ENCODE results near the gene DCX.

The DCX gene

DNA sequence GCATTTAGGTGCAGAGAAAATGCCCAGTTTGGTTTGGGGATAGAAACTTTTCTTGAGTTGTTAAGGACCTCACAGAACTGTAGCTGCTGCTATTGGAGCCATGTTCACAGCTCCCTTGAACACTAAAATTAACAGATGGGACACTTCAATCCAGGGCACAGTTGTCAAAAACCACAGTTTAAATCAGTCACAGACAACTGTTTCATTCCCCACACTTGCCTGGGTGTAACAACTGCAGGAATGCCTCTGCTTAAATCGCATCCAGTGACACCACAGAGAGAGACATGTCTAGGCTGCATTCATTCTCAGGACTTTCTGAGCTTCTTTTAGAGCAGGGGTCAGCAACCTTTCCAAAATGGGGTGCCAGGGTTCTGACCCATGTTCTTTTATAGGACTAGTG is 129.0 kb downstream of the DCX start:
- H3K4me3 ChIP-seq (ENCODE audit: insufficient read depth, low read depth, low read length), result no peak overlapping the region
- no peaks in the 10 kb centered on the region for H3K4me1 ChIP-seq (ENCODE audit: control insufficient read depth, insufficient read depth, low read length)
- 95 to 100% methylated on average over 1 of the region's 1 CpG for WGBS, 2 experiments
- H3K27ac ChIP-seq (ENCODE audit: insufficient read depth, low read depth, low read length, poor library complexity, severe bottlenecking), result no peak overlapping the region
- no peaks in the 10 kb centered on the region for H3K36me3 ChIP-seq (ENCODE audit: control insufficient read depth, insufficient read depth, low read length)
- H3K9me3 ChIP-seq (ENCODE audit: control insufficient read depth, low read length), result no peaks in the 10 kb centered on the region
- no peaks in the 10 kb centered on the region for H3K27me3 ChIP-seq (ENCODE audit: control insufficient read depth, insufficient read depth, low read length, poor library complexity, severe bottlenecking)

- WGBS, 2 experiments, result 92% methylated on average over 6 of the region's 6 CpGs
Measured at GRCh38 chrX:111282139-111282538, 129.9 kb downstream of the DCX start.

GRCh38 chrX:111270339-111270738 is 141.7 kb downstream of the DCX start, which contains the start of gene CAPN6:
Gene CAPN6 (minus strand): TSS chrX:111270483. CDS start chrX:111263936, 6,547 bp downstream.
- no peaks in the 10 kb centered on the region for H3K4me1 ChIP-seq (ENCODE audit: control insufficient read depth, insufficient read depth, low read length)
- WGBS, 2 experiments, result 62 to 73% methylated on average over 8 of the region's 8 CpGs
- no peak within 1 kb of the TSS for H3K4me3 ChIP-seq (ENCODE audit: insufficient read depth, low read depth, low read length)
- no peaks in the 10 kb centered on the region for H3K27me3 ChIP-seq (ENCODE audit: control insufficient read depth, insufficient read depth, low read length, poor library complexity, severe bottlenecking)
- H3K9me3 ChIP-seq (ENCODE audit: control insufficient read depth, low read length), result no peaks in the 10 kb centered on the region
- H3K36me3 ChIP-seq (ENCODE audit: control insufficient read depth, insufficient read depth, low read length), result no peaks in the 10 kb centered on the region
- no peak within 1 kb of the TSS for H3K27ac ChIP-seq (ENCODE audit: insufficient read depth, low read depth, low read length, poor library complexity, severe bottlenecking)

More at GRCh38 chrX:111282139-111282538, 129.9 kb downstream of the DCX start:
- Histone ChIP-seq H3K27me3 (ENCODE audit: control insufficient read depth, insufficient read depth, low read length, poor library complexity, severe bottlenecking) (no peaks in the 10 kb centered on the region), H3K4me1 (ENCODE audit: control insufficient read depth, insufficient read depth, low read length) (no peaks in the 10 kb centered on the region), H3K4me3 (ENCODE audit: insufficient read depth, low read depth, low read length) (no peak overlapping the region), H3K9me3 (ENCODE audit: control insufficient read depth, low read length) (no peaks in the 10 kb centered on the region), H3K27ac (ENCODE audit: insufficient read depth, low read depth, low read length, poor library complexity, severe bottlenecking) (no peak overlapping the region), H3K36me3 (ENCODE audit: control insufficient read depth, insufficient read depth, low read length) (no peaks in the 10 kb centered on the region)

GRCh38 chrX:111268506-111268905 is 143.5 kb downstream of the DCX start:
- Histone ChIP-seq H3K4me1 (ENCODE audit: control insufficient read depth, insufficient read depth, low read length) (no peaks in the 10 kb centered on the region), H3K4me3 (ENCODE audit: insufficient read depth, low read depth, low read length) (no peak overlapping the region), H3K9me3 (ENCODE audit: control insufficient read depth, low read length) (no peaks in the 10 kb centered on the region), H3K36me3 (ENCODE audit: control insufficient read depth, insufficient read depth, low read length) (no peaks in the 10 kb centered on the region), H3K27me3 (ENCODE audit: control insufficient read depth, insufficient read depth, low read length, poor library complexity, severe bottlenecking) (no peaks in the 10 kb centered on the region), H3K27ac (ENCODE audit: insufficient read depth, low read depth, low read length, poor library complexity, severe bottlenecking) (no peak overlapping the region)
- WGBS, 2 experiments, result 75% methylated on average over 2 of the region's 2 CpGs; no CpG with 5 or more reads in 1 of the 2 experiments

DNA sequence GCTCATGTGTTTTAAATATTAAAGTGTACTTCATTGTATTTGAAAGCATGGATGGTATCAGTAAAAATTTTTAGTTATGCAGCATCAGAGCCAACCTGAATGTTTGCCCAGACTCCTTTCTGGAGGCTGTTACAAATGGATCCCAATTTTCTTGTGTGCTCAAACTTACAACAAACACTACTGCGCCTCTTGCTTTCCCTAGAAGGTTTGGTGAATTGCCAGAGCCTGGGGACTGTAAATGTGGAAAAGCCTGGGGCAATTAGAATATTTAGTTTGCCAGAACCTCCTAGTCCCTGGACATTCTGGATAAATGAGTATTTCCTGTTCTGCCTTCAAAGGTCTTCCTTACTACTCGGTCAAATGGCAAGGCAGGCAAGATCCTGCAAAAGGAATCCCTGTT is 146.5 kb downstream of the DCX start:
- H3K36me3 ChIP-seq (ENCODE audit: control insufficient read depth, insufficient read depth, low read length), result no peaks in the 10 kb centered on the region

GRCh38 chrX:111264385-111264784 is 147.6 kb downstream of the DCX start:
- no peaks in the 10 kb centered on the region for H3K4me1 ChIP-seq (ENCODE audit: control insufficient read depth, insufficient read depth, low read length)
- no peaks in the 10 kb centered on the region for H3K27me3 ChIP-seq (ENCODE audit: control insufficient read depth, insufficient read depth, low read length, poor library complexity, severe bottlenecking)
- H3K4me3 ChIP-seq (ENCODE audit: insufficient read depth, low read depth, low read length), result no peak overlapping the region
- 92 to 97% methylated on average over 2 of the region's 2 CpGs for WGBS, 2 experiments
- H3K9me3 ChIP-seq (ENCODE audit: control insufficient read depth, low read length), result no peaks in the 10 kb centered on the region
- no peak overlapping the region for H3K27ac ChIP-seq (ENCODE audit: insufficient read depth, low read depth, low read length, poor library complexity, severe bottlenecking)
- H3K36me3 ChIP-seq (ENCODE audit: control insufficient read depth, insufficient read depth, low read length), result no peaks in the 10 kb centered on the region

More for the DNA sequence above, 146.5 kb downstream of the DCX start:
- no peaks in the 10 kb centered on the region for H3K4me1 ChIP-seq (ENCODE audit: control insufficient read depth, insufficient read depth, low read length)
- no peak overlapping the region for H3K27ac ChIP-seq (ENCODE audit: insufficient read depth, low read depth, low read length, poor library complexity, severe bottlenecking)
- H3K27me3 ChIP-seq (ENCODE audit: control insufficient read depth, insufficient read depth, low read length, poor library complexity, severe bottlenecking), result no peaks in the 10 kb centered on the region
- no peaks in the 10 kb centered on the region for H3K9me3 ChIP-seq (ENCODE audit: control insufficient read depth, low read length)
- H3K4me3 ChIP-seq (ENCODE audit: insufficient read depth, low read depth, low read length), result no peak overlapping the region
- 100% methylated on average over 1 to 2 of the region's 2 CpGs for WGBS, 2 experiments

- H3K36me3 ChIP-seq (ENCODE audit: control insufficient read depth, insufficient read depth, low read length), result no peaks in the 10 kb centered on the region
- H3K4me1 ChIP-seq (ENCODE audit: control insufficient read depth, insufficient read depth, low read length), result no peaks in the 10 kb centered on the region
- H3K4me3 ChIP-seq (ENCODE audit: insufficient read depth, low read depth, low read length), result no peak overlapping the region
- no peak overlapping the region for H3K27ac ChIP-seq (ENCODE audit: insufficient read depth, low read depth, low read length, poor library complexity, severe bottlenecking)
- no peaks in the 10 kb centered on the region for H3K27me3 ChIP-seq (ENCODE audit: control insufficient read depth, insufficient read depth, low read length, poor library complexity, severe bottlenecking)
- 90 to 93% methylated on average over 3 of the region's 3 CpGs for WGBS, 2 experiments
- no peaks in the 10 kb centered on the region for H3K9me3 ChIP-seq (ENCODE audit: control insufficient read depth, low read length)
Measured at GRCh38 chrX:111262086-111262485, 149.9 kb downstream of the DCX start.

DNA sequence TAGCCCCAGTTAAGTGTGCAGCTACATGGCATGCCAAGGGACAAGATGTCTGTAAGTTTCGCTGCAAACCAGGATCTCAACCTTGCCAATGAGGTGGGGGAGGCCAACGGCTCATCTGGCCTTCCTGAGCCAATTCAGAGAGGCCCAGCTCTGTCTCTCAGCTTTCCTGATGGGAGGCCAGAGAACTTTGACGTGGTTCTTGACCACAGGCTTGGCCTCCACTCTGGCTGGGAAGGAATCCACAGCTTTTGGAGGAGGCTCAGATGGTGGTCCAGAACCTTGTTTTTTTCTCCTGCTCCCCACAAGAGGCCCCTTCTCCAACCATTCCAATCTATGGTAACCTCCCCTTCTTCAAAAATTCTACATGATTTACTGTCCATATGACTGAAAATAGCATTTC is 151.5 kb downstream of the DCX start:
- H3K4me3 ChIP-seq (ENCODE audit: insufficient read depth, low read depth, low read length), result no peak overlapping the region
- no peaks in the 10 kb centered on the region for H3K9me3 ChIP-seq (ENCODE audit: control insufficient read depth, low read length)
- no peaks in the 10 kb centered on the region for H3K36me3 ChIP-seq (ENCODE audit: control insufficient read depth, insufficient read depth, low read length)
- WGBS, 2 experiments, result 87 to 92% methylated on average over 3 of the region's 3 CpGs
- no peaks in the 10 kb centered on the region for H3K4me1 ChIP-seq (ENCODE audit: control insufficient read depth, insufficient read depth, low read length)
- no peaks in the 10 kb centered on the region for H3K27me3 ChIP-seq (ENCODE audit: control insufficient read depth, insufficient read depth, low read length, poor library complexity, severe bottlenecking)
- H3K27ac ChIP-seq (ENCODE audit: insufficient read depth, low read depth, low read length, poor library complexity, severe bottlenecking), result no peak overlapping the region

- Histone ChIP-seq H3K9me3 (ENCODE audit: control insufficient read depth, low read length) (no peaks in the 10 kb centered on the region), H3K4me1 (ENCODE audit: control insufficient read depth, insufficient read depth, low read length) (no peaks in the 10 kb centered on the region), H3K36me3 (ENCODE audit: control insufficient read depth, insufficient read depth, low read length) (no peaks in the 10 kb centered on the region), H3K4me3 (ENCODE audit: insufficient read depth, low read depth, low read length) (no peak overlapping the region), H3K27ac (ENCODE audit: insufficient read depth, low read depth, low read length, poor library complexity, severe bottlenecking) (no peak overlapping the region), H3K27me3 (ENCODE audit: control insufficient read depth, insufficient read depth, low read length, poor library complexity, severe bottlenecking) (no peaks in the 10 kb centered on the region)
- 85 to 100% methylated on average over 2 of the region's 3 CpGs for WGBS, 2 experiments
Measured at GRCh38 chrX:111259559-111259958, 152.4 kb downstream of the DCX start.

- no peak overlapping the region for H3K4me3 ChIP-seq (ENCODE audit: insufficient read depth, low read depth, low read length)
- H3K36me3 ChIP-seq (ENCODE audit: control insufficient read depth, insufficient read depth, low read length), result no peaks in the 10 kb centered on the region
- 95 to 97% methylated on average over 3 of the region's 3 CpGs for WGBS, 2 experiments
- no peaks in the 10 kb centered on the region for H3K27me3 ChIP-seq (ENCODE audit: control insufficient read depth, insufficient read depth, low read length, poor library complexity, severe bottlenecking)
- no peak overlapping the region for H3K27ac ChIP-seq (ENCODE audit: insufficient read depth, low read depth, low read length, poor library complexity, severe bottlenecking)
- H3K4me1 ChIP-seq (ENCODE audit: control insufficient read depth, insufficient read depth, low read length), result no peaks in the 10 kb centered on the region
- no peaks in the 10 kb centered on the region for H3K9me3 ChIP-seq (ENCODE audit: control insufficient read depth, low read length)
Measured at GRCh38 chrX:111257733-111258132, 154.3 kb downstream of the DCX start.

Data from ectodermal cell (in vitro differentiated cells).